NK-92 (cell line): ENCODE data around the gene RBM19.

Experiments used
- DNase-seq: peaks from one replicate; lab custom pipeline; 2025; ENCODE audit not compliant: unreplicated experiment; lab: John Stamatoyannopoulos, UW

RBM19 gene

GRCh38 chr12:113862590-113863454 lies 103.3 kb downstream of the RBM19 start:
- no peak for DNase-seq

GRCh38 chr12:113861708-113862312 lies 104.3 kb downstream of the RBM19 start:
- no peak for DNase-seq

- DNase-seq = no peak
Observed at GRCh38 chr12:113860950-113861349, 105.2 kb downstream of the RBM19 start.

- DNase-seq = no peak
Observed at GRCh38 chr12:113860059-113860820, 105.9 kb downstream of the RBM19 start.

GRCh38 chr12:113858841-113859386 lies 107.2 kb downstream of the RBM19 start:
- no peak for DNase-seq

GRCh38 chr12:113857371-113857770 lies 108.8 kb downstream of the RBM19 start:
- no peak for DNase-seq

GRCh38 chr12:113855998-113856397 lies 110.1 kb downstream of the RBM19 start:
- no peak for DNase-seq

- no peak for DNase-seq
Observed at GRCh38 chr12:113854385-113855142, 111.6 kb downstream of the RBM19 start.

GRCh38 chr12:113853491-113853890 lies 112.6 kb downstream of the RBM19 start:
- DNase-seq = no peak

- no peak for DNase-seq
Observed at GRCh38 chr12:113852695-113853490, 113.2 kb downstream of the RBM19 start.

- no peak for DNase-seq
Observed at GRCh38 chr12:113852264-113852663, 113.9 kb downstream of the RBM19 start.

GRCh38 chr12:113850309-113851056 lies 115.6 kb downstream of the RBM19 start:
- DNase-seq = no peak

- no peak for DNase-seq
Observed at GRCh38 chr12:113847856-113848255, 118.3 kb downstream of the RBM19 start.

GRCh38 chr12:113846883-113847755 lies 119.0 kb downstream of the RBM19 start:
- no peak for DNase-seq

GRCh38 chr12:113845900-113846674 lies 120.0 kb downstream of the RBM19 start:
- no peak for DNase-seq

GRCh38 chr12:113844495-113845210 lies 121.5 kb downstream of the RBM19 start:
- DNase-seq = no peak

- DNase-seq = no peak
Observed at GRCh38 chr12:113842699-113843098, 123.4 kb downstream of the RBM19 start.
